ENCODE measurements around the gene B3GNT3. TPM values are rescaled to one million over a fixed set of nuclear protein-coding genes. Genes with fewer than 3 reads are reported as not detected.

The B3GNT3 gene
- total and polyA plus RNA-seq, 2 of the 13 experiments (the other 11 are each of a cell fraction or from before 2014, with no cell fraction given) = 0.86 to 4.0 TPM

- TF ChIP-seq ZNF781 (CRISPR knock-in tag; IDR thresholded peaks at IDR 0.05; ENCODE audit: borderline replicate concordance, not compliant biosample characterization) (no peak), ZNF570 (CRISPR knock-in tag; IDR thresholded peaks at IDR 0.05; ENCODE audit: borderline replicate concordance) (no peak), SCMH1 (CRISPR knock-in tag; IDR thresholded peaks at IDR 0.05; ENCODE audit: borderline replicate concordance) (no peak), TAF1 (CRISPR knock-in tag; IDR thresholded peaks at IDR 0.05) (no peak; the same call in 1 of the 2 replicates), ZNF607 (CRISPR knock-in tag; IDR thresholded peaks at IDR 0.05; ENCODE audit: borderline replicate concordance) (peak; percentile 67; the same call in 1 of the 2 replicates), ZNF17 (CRISPR knock-in tag; IDR thresholded peaks at IDR 0.05) (no peak), BORCS8-MEF2B (CRISPR knock-in tag; IDR thresholded peaks at IDR 0.05) (no peak), ISL2 (CRISPR knock-in tag; IDR thresholded peaks at IDR 0.05) (0 out of 2 replicates have a peak, but pooled peaks have one; percentile 47), KLF9 (CRISPR knock-in tag; IDR thresholded peaks at IDR 0.05; ENCODE audit: low read depth) (no peak), GATAD1 (CRISPR knock-in tag; IDR thresholded peaks at IDR 0.05) (peak; percentile 54; the same call in 1 of the 2 replicates), NR2F2 (IDR thresholded peaks at IDR 0.05; ENCODE audit: borderline replicate concordance, low read depth) (no peak), MXD4 (CRISPR knock-in tag; IDR thresholded peaks at IDR 0.05) (no peak), ARID3A (IDR thresholded peaks at IDR 0.05; ENCODE audit: low read depth, low read length) (no peak), ZNF264 (CRISPR knock-in tag; IDR thresholded peaks at IDR 0.05) (no peak), GPN1 (CRISPR knock-in tag; IDR thresholded peaks at IDR 0.05; ENCODE audit: borderline replicate concordance) (no peak), ZNF407 (CRISPR knock-in tag; IDR thresholded peaks at IDR 0.05; ENCODE audit: not compliant biosample characterization) (no peak), ZBTB10 (CRISPR knock-in tag; IDR thresholded peaks at IDR 0.05; ENCODE audit: borderline replicate concordance) (no peak)
Observed at GRCh38 chr19:17847538-17848366, 52.8 kb downstream of the B3GNT3 start, which contains the start of gene JAK3 (continued).

Data from HepG2 (cell line).